Measurements from ENCODE around the gene GRM8. TPM values are rescaled to one million over a fixed set of nuclear protein-coding genes. Genes with fewer than 3 reads are reported as not detected.

Gene GRM8
- total RNA-seq, 1 experiment from 2014 or later: 1.8 TPM

GRCh38 chr7:126778101-126778500, 474.6 kb downstream of the GRM8 start:
- Histone ChIP-seq H3K79me2 (ENCODE audit: insufficient read depth, low read length) (no peaks in the 10 kb centered on the region), H2BK5ac (ENCODE audit: insufficient read length, low read length) (no peak overlapping the region), H2BK12ac (ENCODE audit: insufficient read length, low read depth, low read length) (no peak overlapping the region), H4K8ac (replicated peaks; ENCODE audit: insufficient read length, low read depth, low read length) (no peak overlapping the region), H4K5ac (ENCODE audit: insufficient read length, low read depth, low read length) (no peak overlapping the region), H3K9me3 (ENCODE audit: control insufficient read depth, low read depth, low read length) (no peaks in the 10 kb centered on the region), H3K9ac (ENCODE audit: extremely low read depth, insufficient read length, low read length) (no peak overlapping the region), H2AFZ (ENCODE audit: low read length) (no peak overlapping the region), H2BK15ac (ENCODE audit: low read depth, low read length) (no peak overlapping the region), H3K18ac (ENCODE audit: insufficient read length, low read depth, low read length) (no peak overlapping the region), H3K23ac (ENCODE audit: insufficient read length, low read depth, low read length) (no peak overlapping the region), H4K91ac (ENCODE audit: insufficient read length, low read depth, low read length) (no peak overlapping the region), H2BK120ac (ENCODE audit: low read depth, low read length, poor library complexity, severe bottlenecking) (no peak overlapping the region), H4K20me1 (ENCODE audit: control insufficient read depth, insufficient read depth, insufficient read length) (no peaks in the 10 kb centered on the region), H2AK5ac (ENCODE audit: insufficient read length, low read length) (no peak overlapping the region), H3K4me2 (ENCODE audit: insufficient read depth, insufficient read length, low read length) (peak overlapping the region; percentile 49), H3T11ph (ENCODE audit: low read length) (no peak overlapping the region), H3K4me1 (ENCODE audit: insufficient read depth, low read length) (no peaks in the 10 kb centered on the region; the same call in 1 of the 2 replicates), H3K27ac (ENCODE audit: insufficient read length, low read depth, low read length) (no peak overlapping the region), H3K14ac (ENCODE audit: insufficient read depth, low read length) (no peak overlapping the region), H2BK20ac (ENCODE audit: low read depth, low read length, poor library complexity, severe bottlenecking) (no peak overlapping the region), H3K4ac (ENCODE audit: low read depth, low read length) (no peak overlapping the region), H3K79me1 (ENCODE audit: insufficient read depth, low read depth, low read length, poor library complexity, severe bottlenecking) (no peaks in the 10 kb centered on the region), H3K56ac (ENCODE audit: insufficient read length, low read depth, low read length) (no peak overlapping the region), H3K23me2 (ENCODE audit: insufficient read length, low read depth, low read length, poor library complexity, severe bottlenecking) (no peaks in the 10 kb centered on the region), H3K27me3 (ENCODE audit: insufficient read depth, low read length) (no peaks in the 10 kb centered on the region)
- Mint-ChIP-seq H3K36me3 (ENCODE audit: insufficient read depth in 1 of 3, low read depth in 3 of 3) (no peaks in the 10 kb centered on the region), H3K4me1 (peaks cover 20 to 22% of the 10 kb centered on the region in 2 experiments), H3K4me3 (peak overlapping the region in 1 of 2 experiments; percentile 10; a peak in 1 of 5 replicates), H3K9me3 (no peaks in the 10 kb centered on the region), H3K27me3 (ENCODE audit: low read depth) (no peaks in the 10 kb centered on the region), H3K27ac (peak overlapping the region; percentile 80 to 95 (median 82); a peak in 6 of 7 replicates)
- no CpG with 5 or more reads among the region's 1 CpG for WGBS (ENCODE audit: extremely low coverage, insufficient read length, low lambda C conversion rate)
- DNase-seq: peak; percentile 46
- TF ChIP-seq, protein P1, sequence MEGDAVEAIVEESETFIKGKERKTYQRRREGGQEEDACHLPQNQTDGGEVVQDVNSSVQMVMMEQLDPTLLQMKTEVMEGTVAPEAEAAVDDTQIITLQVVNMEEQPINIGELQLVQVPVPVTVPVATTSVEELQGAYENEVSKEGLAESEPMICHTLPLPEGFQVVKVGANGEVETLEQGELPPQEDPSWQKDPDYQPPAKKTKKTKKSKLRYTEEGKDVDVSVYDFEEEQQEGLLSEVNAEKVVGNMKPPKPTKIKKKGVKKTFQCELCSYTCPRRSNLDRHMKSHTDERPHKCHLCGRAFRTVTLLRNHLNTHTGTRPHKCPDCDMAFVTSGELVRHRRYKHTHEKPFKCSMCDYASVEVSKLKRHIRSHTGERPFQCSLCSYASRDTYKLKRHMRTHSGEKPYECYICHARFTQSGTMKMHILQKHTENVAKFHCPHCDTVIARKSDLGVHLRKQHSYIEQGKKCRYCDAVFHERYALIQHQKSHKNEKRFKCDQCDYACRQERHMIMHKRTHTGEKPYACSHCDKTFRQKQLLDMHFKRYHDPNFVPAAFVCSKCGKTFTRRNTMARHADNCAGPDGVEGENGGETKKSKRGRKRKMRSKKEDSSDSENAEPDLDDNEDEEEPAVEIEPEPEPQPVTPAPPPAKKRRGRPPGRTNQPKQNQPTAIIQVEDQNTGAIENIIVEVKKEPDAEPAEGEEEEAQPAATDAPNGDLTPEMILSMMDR (conservative IDR thresholded peaks at IDR 0.05): no peak

Measured in H9 (cell line).